K562 (cell line): ENCODE results near the gene ANK3. TPM values are rescaled to one million over a fixed set of nuclear protein-coding genes. Genes with fewer than 3 reads are reported as not detected.

Source experiments
- ATAC-seq: fragments of 200-7000 bp; cut with Tn5 transposase; 3 replicates; pipeline ENCODE4 v1.9.1; 2020; ENCODE audit warnings: moderate library complexity
- BruUV-seq: library from RNA; stranded (reverse); fragments of 400-500 nt; replicated peaks from 2 replicates; lab custom pipeline; 2021; lab: Mats Ljungman, UMichigan
- CTCF ChIA-PET: fragments of 300-600 bp; formaldehyde crosslinking; extraction: SDS; loops from one replicate; lab custom pipeline; 2021; ENCODE audit warnings: low intra/inter-chr PET ratio; lab: Yijun Ruan, JAX
- POLR2A ChIA-PET: fragments of 300-600, 350-650 bp; sonication (Branson Sonifier 250); formaldehyde crosslinking; extraction: SDS; loops from one replicate; lab custom pipeline; 2021; ENCODE audit warnings: antibody characterized with exemption, inconsistent platforms; lab: Yijun Ruan, JAX
- DNase-seq, 4 experiments: peaks; one replicate each; pipeline versions ENCODE4 v3.0.0 to v3.0.0-alpha.2; 2011 to 2018; ENCODE audit warnings: low spot score in 3 of 4, mixed read lengths in 3 of 4; ENCODE audit errors: extremely low read depth in 1 of 4
- FAIRE-seq: peaks from 2 replicates; lab custom pipeline; 2011; peaks lifted over from hg19 to GRCh38; lab: Jason Lieb, UNC
- H2AFZ ChIP-seq: 2 replicates; pipeline ENCODE4 v1.6.0; 2011; ENCODE audit warnings: low read depth, low read length, control low read depth, inconsistent platforms
- H3K27ac ChIP-seq: fragments of 200-600 bp; 3 replicates; pipeline ENCODE4 v1.8.0; 2011; ENCODE audit warnings: low read depth, mild to moderate bottlenecking, control low read depth, inconsistent platforms, low read length, moderate library complexity, mixed read lengths; ENCODE audit errors: extremely low read depth
- H3K27me3 ChIP-seq, 2 experiments: fragments of 300-600 bp in 1 of 2; 2 replicates in 1 of 2; 3 replicates in 1 of 2; pipeline versions ENCODE4 v1.6.0 to v1.8.0; 2011; ENCODE audit warnings: inconsistent platforms in 2 of 2, low read length in 2 of 2, mild to moderate bottlenecking in 1 of 2, mixed read lengths in 1 of 2, moderate library complexity in 1 of 2; ENCODE audit not compliant: control insufficient read depth in 2 of 2, insufficient read depth in 2 of 2
- H3K36me3 ChIP-seq: fragments of 300-600 bp; 3 replicates; pipeline ENCODE4 v1.8.0; 2011; ENCODE audit warnings: mild to moderate bottlenecking, low read length, inconsistent platforms; ENCODE audit not compliant: control insufficient read depth, insufficient read depth
- H3K4me1 ChIP-seq, 2 experiments: fragments of 200-600 bp in 1 of 2; replicated peaks in 1 of 2; 2 replicates in 1 of 2; 3 replicates in 1 of 2; pipeline versions ENCODE4 v1.5.1 to v1.8.0; 2011; ENCODE audit warnings: inconsistent platforms in 2 of 2, low read length in 2 of 2, mild to moderate bottlenecking in 1 of 2, mixed read lengths in 1 of 2, moderate library complexity in 1 of 2; ENCODE audit not compliant: control insufficient read depth in 2 of 2, insufficient read depth in 2 of 2
- H3K4me2 ChIP-seq: 2 replicates; pipeline ENCODE4 v1.6.1; 2011; ENCODE audit warnings: low read length, control low read depth, inconsistent platforms, mixed read lengths; ENCODE audit not compliant: insufficient read depth
- H3K4me3 ChIP-seq: fragments of 200-600 bp; sonication (generic), shearing (Covaris generic); 2 replicates; pipeline ENCODE4 v1.5.1; 2016; ENCODE audit warnings: control low read depth, inconsistent platforms
- H3K79me2 ChIP-seq: fragments of 200-600 bp; 3 replicates; pipeline ENCODE4 v1.8.0; 2011; ENCODE audit warnings: low read length, inconsistent platforms; ENCODE audit not compliant: control insufficient read depth, insufficient read depth
- H3K9ac ChIP-seq, 2 experiments: 2 replicates each; pipeline versions ENCODE4 v1.6.0 to v1.6.1; 2011; ENCODE audit warnings: low read depth in 2 of 2, low read length in 2 of 2, control low read depth in 1 of 2, inconsistent platforms in 1 of 2, mild to moderate bottlenecking in 1 of 2, mixed read lengths in 1 of 2; ENCODE audit not compliant: insufficient read depth in 1 of 2
- H3K9me1 ChIP-seq: one replicate; pipeline ENCODE4 v1.6.0; 2011; ENCODE audit warnings: inconsistent platforms, mild to moderate bottlenecking, low read length, moderate library complexity; ENCODE audit not compliant: control insufficient read depth, insufficient read depth
- H3K9me3 ChIP-seq: replicated peaks from 2 replicates; pipeline ENCODE4 v1.5.1; 2011; ENCODE audit warnings: low read depth, low read length, inconsistent platforms; ENCODE audit not compliant: control insufficient read depth, insufficient read depth
- H4K20me1 ChIP-seq: replicated peaks from 2 replicates; pipeline ENCODE4 v1.6.1; 2011; ENCODE audit warnings: low read length, inconsistent platforms, mixed read lengths; ENCODE audit not compliant: control insufficient read depth, insufficient read depth
- CLOCK ChIP-seq: fragments of 250-450 bp; sonication (Bioruptor Pico); IDR thresholded peaks from 2 replicates; pipeline ENCODE4 v1.4.0; 2020; ENCODE audit warnings: mild to moderate bottlenecking, moderate library complexity, borderline replicate concordance
- FIP1L1 ChIP-seq: fragments of 200-400 bp; formaldehyde crosslinking; IDR thresholded peaks from 2 replicates; pipeline ENCODE4 v1.6.1; 2018; ENCODE audit warnings: mild to moderate bottlenecking, low read depth, low read length; ENCODE audit not compliant: poor library complexity, severe bottlenecking
- HINFP ChIP-seq: fragments of 450-650 bp; conservative IDR thresholded peaks from 2 replicates; pipeline ENCODE4 v1.6.1; 2016; ENCODE audit warnings: missing genetic modification characterization, low read depth, mild to moderate bottlenecking, control low read depth, missing compliant biosample characterization
- IRF1 ChIP-seq: sonication (generic); formaldehyde crosslinking; IDR thresholded peaks from 2 replicates; pipeline ENCODE4 v1.8.0; 2022; ENCODE audit warnings: missing genetic modification reagents, mild to moderate bottlenecking, borderline replicate concordance
- KLF1 ChIP-seq: fragments of 450-650 bp; IDR thresholded peaks from 2 replicates; pipeline ENCODE4 v1.6.1; 2016; ENCODE audit warnings: missing genetic modification characterization, missing compliant biosample characterization
- NCOA4 ChIP-seq: fragments of 450-650 bp; IDR thresholded peaks from 2 replicates; pipeline ENCODE4 v1.6.1; 2018; ENCODE audit warnings: mild to moderate bottlenecking; ENCODE audit not compliant: partially characterized antibody
- NR2C1 ChIP-seq, 2 experiments: fragments of 450-650 bp; IDR thresholded peaks; 2 replicates each; pipeline ENCODE4 v1.6.1; 2017; ENCODE audit warnings: mild to moderate bottlenecking in 2 of 2, antibody characterized with exemption in 1 of 2, inconsistent platforms in 1 of 2, missing compliant biosample characterization in 1 of 2, missing genetic modification characterization in 1 of 2
- PATZ1 ChIP-seq: fragments of 250-450 bp; sonication (Bioruptor Pico); IDR thresholded peaks from 2 replicates; pipeline ENCODE4 v1.5.0; 2020; ENCODE audit warnings: mild to moderate bottlenecking, borderline replicate concordance
- PCBP1 ChIP-seq: fragments of 200-400 bp; formaldehyde crosslinking; IDR thresholded peaks from 2 replicates; pipeline ENCODE4 v1.6.1; 2018; ENCODE audit warnings: mild to moderate bottlenecking, low read depth, low read length; ENCODE audit not compliant: poor library complexity, severe bottlenecking
- RFX1 ChIP-seq: fragments of 450-650 bp; IDR thresholded peaks from 2 replicates; pipeline ENCODE4 v1.6.1; 2016; ENCODE audit warnings: mild to moderate bottlenecking, moderate library complexity
- TAF9B ChIP-seq: fragments of 450-650 bp; IDR thresholded peaks from 2 replicates; pipeline ENCODE4 v1.6.1; 2018; ENCODE audit warnings: mild to moderate bottlenecking; ENCODE audit not compliant: partially characterized antibody
- WGBS: fragments of 100-300 bp; shearing (Covaris generic); methylation state at CpG from one replicate; pipeline ENCODE4 v1.1.6; 2016; ENCODE audit warnings: low coverage, mixed read lengths; ENCODE audit not compliant: insufficient coverage; ENCODE audit errors: missing lambda C conversion rate; 5-methylcytosine and 5-hydroxymethylcytosine counted together
- in situ Hi-C: fragments of 300-500 bp; cut with MboI; formaldehyde crosslinking; loops from 4 replicates; pipeline ENCODE4 v1.15.0; 2018; ENCODE audit warnings: inconsistent platforms, mixed read lengths
- intact Hi-C: fragments of 100-400 bp; cut with micrococcal nuclease; formaldehyde crosslinking; loops from 2 replicates; pipeline ENCODE4 v1.14.2; 2022
- polyA plus RNA-seq, 8 experiments: library from polyadenylated mRNA; depleted of rRNA in 4 of 8; stranded (reverse) in 5 of 8; unstranded in 3 of 8; fragments of >200 nt; fragmentation: Nextera tagmentation in 2 of 8; fragmentation: Illumina TruSeq in 1 of 8; extraction: Ambion mirVana in 2 of 8; extraction: Trizol in 1 of 8; gene quantifications; 2 replicates each; pipeline versions ENCODE4 v1.2.1 to v1.2.3, GENCODE V29; 2011 to 2014; ENCODE audit warnings: inconsistent platforms in 1 of 8, missing spikeins in 1 of 8
- total RNA-seq, 7 experiments: library from RNA; depleted of rRNA in 6 of 7; stranded (reverse); fragments of >200 nt in 6 of 7; fragmentation: Illumina TruSeq in 2 of 7; extraction: Trizol in 2 of 7; gene quantifications; 2 replicates each; pipeline versions ENCODE4 v1.2.1 to v1.2.3, GENCODE V29; 2011 to 2021; ENCODE audit warnings: low replicate concordance in 1 of 7

The ANK3 gene
- total and polyA plus RNA-seq, 9 of the 15 experiments (the other 6 are each of a cell fraction or from before 2014, with no cell fraction given): 10.0 to 32.3 (median 17.9) TPM

- DNase-seq: no peak
- intact Hi-C loops: no loop called here
- H3K4me2 ChIP-seq: no peak overlapping the region
- no peaks in the 10 kb centered on the region for H3K27me3 ChIP-seq
- H2AFZ ChIP-seq: no peak overlapping the region
- H4K20me1 ChIP-seq: peaks cover 9% of the 10 kb centered on the region; the same call in 1 of the 2 replicates
- peaks cover 0 to 17% of the 10 kb centered on the region in 2 experiments; a peak in 3 of 5 replicates for H3K4me1 ChIP-seq
- no peak overlapping the region for H3K4me3 ChIP-seq
- no peak overlapping the region for H3K27ac ChIP-seq
- in situ Hi-C loops: no loop called here
- no peak for FAIRE-seq
- no peak overlapping the region for H3K9ac ChIP-seq
- BruUV-seq: no TSS peak
- ATAC-seq: no peak
- POLR2A ChIA-PET: interaction anchor here (0.8 to 1.8 kb wide), 3 partner anchors 11 to 109 kb away, joined by 4 read pairs; no protein-coding TSS in a partner anchor
- 0 out of 3 replicates have a peak, but pooled peaks cover 4% of the 10 kb centered on the region for H3K36me3 ChIP-seq
- CTCF ChIA-PET: no interaction called here
- no peaks in the 10 kb centered on the region for H3K9me1 ChIP-seq
- no peaks in the 10 kb centered on the region for H3K79me2 ChIP-seq
- WGBS: 56% methylated on average over 2 of the region's 2 CpGs
- peaks cover 2% of the 10 kb centered on the region; the same call in 1 of the 2 replicates for H3K9me3 ChIP-seq
- TF ChIP-seq IRF1 (no peak), PCBP1 (no peak), NR2C1 (IDR thresholded peaks at IDR 0.05) (no peak), NR2C1 (tag; IDR thresholded peaks at IDR 0.05) (no peak), FIP1L1 (no peak), HINFP (tag) (no peak), TAF9B (no peak), PATZ1 (CRISPR knock-in tag) (no peak), NCOA4 (no peak), KLF1 (tag) (no peak), RFX1 (no peak), CLOCK (no peak)
These were observed 131.3 kb downstream of the ANK3 start for GRCh38 chr10:60258429-60258797.
